ENCODE measurements around the gene ITGA3.
A peak's percentile ranks its signal among the peaks of the same experiment; 100 is the strongest.

The ITGA3 gene

DNA sequence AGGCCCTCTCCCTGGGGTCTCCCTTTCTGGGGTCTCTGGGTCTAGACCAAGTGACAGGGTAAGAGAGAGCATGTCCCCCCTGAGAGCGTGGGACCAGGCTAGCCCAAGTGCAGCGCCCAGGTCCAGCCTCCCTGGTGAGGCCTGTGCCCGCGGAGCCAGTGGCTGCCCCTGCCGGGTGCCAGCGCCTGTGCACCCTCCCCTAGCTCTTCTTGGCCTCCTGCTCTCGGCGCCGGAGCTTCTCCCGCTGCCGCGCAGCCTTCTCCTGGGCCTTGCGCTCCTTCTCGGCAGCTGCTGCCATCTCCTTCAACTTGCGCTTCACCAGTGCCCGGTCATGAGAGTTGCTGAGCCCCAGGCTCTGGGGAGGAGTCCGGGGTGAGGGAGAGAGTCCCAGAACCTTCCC lies 56.8 kb downstream of the ITGA3 start:
- DNase-seq = no peak

GRCh38 chr17:50113624-50114320 lies 57.9 kb downstream of the ITGA3 start:
- DNase-seq = no peak

- no peak for DNase-seq
Observed at GRCh38 chr17:50114401-50114800, 58.5 kb downstream of the ITGA3 start.

DNA sequence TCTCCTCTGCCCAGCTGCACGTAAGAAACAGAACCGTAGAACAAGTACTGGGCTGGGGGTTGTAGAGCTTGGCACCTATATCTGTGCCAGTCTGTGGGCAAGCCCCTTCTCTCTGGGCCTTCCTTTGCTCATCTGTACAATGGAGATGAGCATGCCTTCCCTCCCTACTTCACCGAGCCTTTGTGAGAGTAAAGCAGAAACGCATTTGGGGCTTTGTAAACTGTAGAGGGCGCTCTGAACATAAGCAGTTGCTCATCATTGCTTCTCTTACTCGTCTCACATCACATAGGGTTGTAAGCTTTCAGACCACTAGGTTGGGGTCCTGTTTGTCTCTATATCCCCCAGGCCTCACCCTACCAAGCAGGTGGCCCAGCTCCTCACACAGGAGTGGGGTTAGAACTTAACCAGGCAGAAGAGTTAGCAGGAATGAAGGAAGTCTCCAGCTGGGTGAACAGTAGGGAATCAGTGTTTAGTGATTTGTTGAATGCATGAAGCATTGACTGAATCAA lies 59.0 kb downstream of the ITGA3 start:
- DNase-seq = peak; percentile 70

- DNase-seq = no peak
Observed at GRCh38 chr17:50115756-50116155, 59.8 kb downstream of the ITGA3 start.

DNA sequence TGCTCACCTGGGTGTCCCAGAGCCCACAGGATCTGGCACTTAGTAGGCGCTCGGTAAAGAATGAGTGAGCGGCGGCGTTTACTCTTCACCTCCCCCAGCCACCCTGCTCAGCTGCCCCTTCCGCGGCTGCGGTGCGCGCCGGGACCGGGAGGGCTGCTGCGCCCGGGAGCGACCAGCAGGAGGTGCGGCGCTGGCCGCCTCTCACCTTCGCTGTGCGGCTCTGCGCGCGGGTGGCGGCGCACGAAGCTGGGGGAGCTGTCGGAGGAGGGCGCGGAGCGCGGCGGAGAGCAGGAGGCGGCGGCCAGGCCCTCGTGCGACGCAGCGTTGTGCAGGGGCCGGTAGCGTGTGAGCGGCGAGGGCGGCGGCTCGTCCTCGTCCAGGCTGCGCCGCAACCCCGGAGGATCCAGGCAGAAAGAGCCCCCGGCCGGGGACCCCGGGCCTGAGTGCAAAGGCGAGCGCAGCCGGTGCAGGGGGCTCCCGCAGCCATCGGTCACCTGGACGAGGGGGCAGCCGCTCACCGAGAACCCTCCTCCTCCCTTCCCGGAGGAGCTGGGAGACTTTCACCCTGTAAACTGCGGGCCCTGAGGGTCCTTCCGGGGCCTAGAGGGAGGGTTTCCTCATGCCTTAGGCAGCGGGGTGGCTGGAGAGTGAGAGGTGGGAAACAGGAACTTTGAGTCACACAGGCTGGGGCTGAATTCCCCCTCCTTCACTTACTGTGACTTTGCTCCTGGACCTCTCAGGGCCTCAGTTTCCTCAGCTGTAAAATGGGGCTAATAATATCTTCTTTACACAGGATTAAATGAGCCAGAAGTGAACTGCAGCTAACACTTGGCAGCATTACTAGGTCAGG lies 61.5 kb downstream of the ITGA3 start:
- peak; percentile 69 for DNase-seq

DNA sequence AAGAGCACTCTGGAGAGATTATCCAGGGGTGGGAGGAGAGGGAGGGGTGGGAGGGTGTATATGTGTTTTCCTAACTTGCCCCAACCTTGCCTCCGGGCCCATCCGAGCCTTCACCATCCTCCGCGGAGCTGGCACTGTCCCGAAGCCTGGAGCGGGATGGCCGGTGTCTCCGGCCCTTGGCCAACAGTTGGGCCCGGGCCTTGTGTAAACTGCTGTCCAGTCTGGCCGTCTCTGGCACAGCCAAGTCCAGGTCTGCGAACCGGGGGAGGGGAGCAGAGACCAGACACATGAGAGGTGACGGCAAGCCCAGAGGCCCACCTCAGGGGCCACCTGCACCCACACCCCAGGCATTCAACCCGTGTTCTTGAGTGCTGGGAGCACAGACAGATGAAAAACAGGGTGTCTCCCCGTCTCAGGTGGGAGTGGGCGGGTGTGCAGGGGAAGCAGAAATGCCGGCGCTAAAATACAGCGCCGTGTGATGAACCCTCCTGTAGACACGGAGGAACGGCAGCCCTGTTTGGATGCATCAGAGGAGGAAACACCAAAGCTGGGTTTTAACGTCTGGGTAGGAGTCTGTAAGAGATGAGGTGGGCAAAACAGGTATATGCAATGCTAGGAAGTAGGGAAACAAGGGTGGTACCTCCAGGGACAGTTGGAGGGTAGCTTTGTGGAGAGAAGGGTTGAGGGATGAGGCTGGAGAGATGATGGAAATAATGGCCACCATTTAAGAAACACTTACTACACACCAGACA lies 62.3 kb downstream of the ITGA3 start:
- no peak for DNase-seq

GRCh38 chr17:50118828-50119218 lies 62.9 kb downstream of the ITGA3 start:
- no peak for DNase-seq

- DNase-seq = no peak
Observed at GRCh38 chr17:50120475-50121253, 64.8 kb downstream of the ITGA3 start.

- no peak for DNase-seq
Observed at GRCh38 chr17:50122945-50123344, 67.0 kb downstream of the ITGA3 start.

- no peak for DNase-seq
Observed at GRCh38 chr17:50123649-50124349, 67.9 kb downstream of the ITGA3 start.

- no peak for DNase-seq
Observed at GRCh38 chr17:50125420-50125997, 69.6 kb downstream of the ITGA3 start.

- DNase-seq = no peak
Observed at GRCh38 chr17:50127697-50128361, 71.9 kb downstream of the ITGA3 start.

GRCh38 chr17:50128441-50129352 lies 72.8 kb downstream of the ITGA3 start:
- no peak for DNase-seq

- no peak for DNase-seq
Observed at GRCh38 chr17:50129353-50129727, 73.4 kb downstream of the ITGA3 start.

- peak; percentile 30 for DNase-seq
Observed at GRCh38 chr17:50129728-50130558, 74.0 kb downstream of the ITGA3 start, which contains the start of gene SAMD14. TSS of gene SAMD14 (minus strand) at chr17:50130160. CDS start at chr17:50124959, 5,201 bp downstream.

- no peak for DNase-seq
Observed at GRCh38 chr17:50130559-50131305, 74.8 kb downstream of the ITGA3 start.

Measured in activated CD4-positive, alpha-beta T cell treated with anti-CD3 and anti-CD28 coated beads, Interleukin-10, Interleukin-2, amounts not matched to agents 100 ng/mL and 50 ng/mL, durations not matched to agents 16 hours and 8 hours (primary cell).